GM10847 (cell line): Measurements from ENCODE around the gene HCK.

ENCODE experiments used
- POLR2A ChIP-seq: IDR thresholded peaks from 2 replicates; pipeline ENCODE4 v1.6.1; 2011; ENCODE audit not compliant: insufficient read length; ENCODE audit errors: extremely low read depth

HCK gene

DNA sequence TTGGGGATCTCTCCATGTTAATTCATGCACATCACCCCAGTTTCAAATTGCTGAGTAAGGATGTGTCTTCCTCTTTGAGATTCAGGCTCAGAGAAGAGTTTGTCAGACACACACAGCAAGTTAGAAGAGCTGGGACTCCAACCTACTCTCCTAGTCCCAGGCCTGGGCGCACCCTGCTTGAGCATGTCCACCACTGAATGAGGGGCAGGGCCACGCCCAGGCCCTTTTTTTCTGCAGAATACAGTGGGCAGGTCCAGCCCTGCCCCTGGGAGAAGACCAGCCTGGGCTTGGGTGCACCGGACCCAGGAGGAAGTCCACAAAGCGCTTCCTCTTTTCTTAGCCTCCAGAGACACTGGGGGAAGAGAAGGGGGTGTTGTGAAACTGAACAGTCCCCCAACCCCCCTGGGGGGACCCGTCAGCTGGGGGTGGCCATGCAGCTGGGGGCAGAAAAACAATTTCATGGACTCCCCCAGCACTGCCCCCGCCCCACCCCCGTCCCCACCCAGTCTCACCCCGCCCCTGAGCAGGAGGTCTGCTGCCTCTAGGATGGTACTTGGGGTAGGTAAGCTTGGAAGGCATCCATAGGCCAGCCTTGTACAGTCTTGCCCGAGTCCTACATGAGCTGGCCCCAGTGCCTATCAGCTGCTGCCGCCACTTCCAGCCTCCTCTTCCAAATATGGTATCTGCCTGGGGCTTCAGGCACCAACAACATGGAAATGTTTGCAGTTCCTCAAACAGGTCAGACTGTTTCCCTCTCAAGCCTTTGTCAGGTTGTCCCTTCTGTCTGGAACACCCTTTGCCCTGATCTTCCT is 11.7 kb upstream of the HCK start:
- no peak for TF ChIP-seq POLR2A

DNA sequence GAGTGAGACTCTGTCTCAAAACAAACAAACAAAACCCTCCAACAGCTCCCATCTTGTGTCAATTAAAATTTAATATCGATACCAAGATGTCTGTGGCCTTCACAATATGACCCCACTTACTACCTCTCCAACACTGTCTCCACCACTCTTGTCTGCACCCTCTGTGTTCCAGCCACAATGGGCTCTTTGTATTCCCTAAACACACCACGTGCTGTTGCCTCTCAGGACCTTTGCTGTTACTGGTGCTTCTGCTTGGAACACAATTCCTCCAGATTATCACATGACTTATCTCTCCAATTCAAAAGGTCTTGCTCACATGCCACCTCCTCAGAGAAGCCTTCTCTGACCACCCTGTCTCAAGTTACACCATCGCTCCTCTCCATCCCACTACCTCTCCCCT is 6.0 kb upstream of the HCK start:
- TF ChIP-seq POLR2A = no peak

- no peak for TF ChIP-seq POLR2A
Observed at GRCh38 chr20:32050324-32050841, 1.7 kb upstream of the HCK start.

DNA sequence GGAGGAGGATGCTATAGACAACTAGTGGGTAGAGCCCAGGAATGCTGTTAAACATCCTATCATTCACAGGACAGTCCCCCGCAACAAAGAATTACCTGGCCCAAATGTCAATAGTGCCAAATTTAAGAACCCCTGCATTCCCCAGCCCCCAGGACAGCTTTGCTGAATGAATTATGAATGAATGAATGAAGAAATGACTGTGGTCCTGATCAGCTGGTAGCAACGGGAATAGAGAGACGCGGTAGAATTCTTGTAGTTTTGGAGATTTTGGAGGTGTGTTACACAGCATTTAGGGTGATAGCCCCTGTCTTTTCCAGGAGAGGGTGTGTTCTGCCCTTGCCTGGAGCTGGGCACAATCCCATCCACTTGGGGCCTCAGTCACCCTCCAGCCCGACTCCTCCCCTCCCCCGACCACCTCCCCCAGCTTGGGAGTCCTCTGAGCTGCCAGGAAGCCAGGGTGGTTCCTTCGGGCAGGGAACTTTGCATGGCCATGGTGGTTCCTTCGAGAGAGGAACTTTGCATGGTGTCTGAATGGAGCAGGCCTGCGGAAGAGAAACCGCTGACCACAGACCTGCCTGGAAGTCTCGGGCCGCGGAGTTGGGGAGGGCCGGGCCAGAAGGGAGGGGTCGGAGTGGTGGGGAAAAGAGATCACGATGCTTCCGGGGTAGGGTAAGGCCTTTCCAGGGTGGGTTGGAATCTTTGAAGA is 1.0 kb upstream of the HCK start:
- TF ChIP-seq POLR2A = no peak

- TF ChIP-seq POLR2A = no peak
Observed at GRCh38 chr20:32051720-32052089, 337 bp upstream of the HCK start.

- no peak for TF ChIP-seq POLR2A
Observed at GRCh38 chr20:32052778-32053362, 828 bp downstream of the HCK start.

DNA sequence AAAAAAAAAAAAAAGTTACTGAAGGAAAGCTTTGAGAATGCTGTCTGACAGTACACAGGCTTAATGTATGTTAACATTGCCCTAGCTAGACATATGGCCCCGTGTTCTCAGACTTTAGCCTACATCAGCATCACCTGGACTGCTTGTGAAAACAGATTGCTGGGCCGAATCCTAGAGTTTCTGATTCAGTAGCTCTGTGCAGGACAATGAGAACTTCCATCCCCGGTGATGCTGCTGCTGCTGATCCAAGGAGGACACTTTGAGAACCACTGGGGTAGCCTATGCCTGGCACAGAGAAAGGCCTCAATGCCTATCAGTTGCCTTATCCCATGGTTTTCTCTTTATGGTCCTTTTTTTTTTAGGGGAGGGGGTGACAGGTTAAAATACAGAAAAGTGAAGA is 1.6 kb downstream of the HCK start:
- TF ChIP-seq POLR2A = no peak

DNA sequence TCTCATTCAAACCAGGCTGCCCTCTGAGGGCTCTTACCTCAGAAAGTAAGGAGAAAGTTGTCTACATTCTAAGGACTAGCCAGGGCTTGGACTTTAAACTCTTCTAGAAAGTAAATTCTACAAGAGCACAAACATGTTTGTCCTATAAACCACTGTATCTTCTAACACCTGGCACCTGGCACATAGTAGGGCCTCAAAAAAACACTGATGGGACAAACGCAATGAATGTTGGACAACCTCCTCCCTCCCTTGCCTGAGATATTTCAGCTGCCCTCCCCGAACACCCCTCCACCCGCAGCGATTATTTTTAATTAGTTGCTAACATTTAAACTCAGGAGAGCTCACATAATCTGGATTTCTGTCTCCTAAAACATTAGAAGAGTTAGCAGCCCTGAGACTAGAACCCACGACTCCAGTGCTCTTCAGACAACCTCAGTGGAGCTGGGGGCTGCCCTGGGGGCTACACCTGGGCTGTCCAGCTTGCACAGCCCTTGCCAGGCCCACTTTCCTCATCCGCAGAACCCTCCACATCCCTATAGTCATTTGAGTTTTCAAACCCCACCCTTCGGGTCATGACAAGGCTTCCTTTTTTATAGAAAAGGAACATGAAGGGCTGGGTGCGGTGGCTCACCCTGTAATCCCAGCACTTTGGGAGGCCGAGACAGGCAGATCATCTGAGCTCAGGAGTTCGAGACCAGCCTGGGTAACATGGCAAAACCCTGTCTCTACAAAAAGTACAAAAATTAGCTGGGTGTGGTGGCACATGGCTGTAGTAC is 4.9 kb downstream of the HCK start:
- no peak for TF ChIP-seq POLR2A

DNA sequence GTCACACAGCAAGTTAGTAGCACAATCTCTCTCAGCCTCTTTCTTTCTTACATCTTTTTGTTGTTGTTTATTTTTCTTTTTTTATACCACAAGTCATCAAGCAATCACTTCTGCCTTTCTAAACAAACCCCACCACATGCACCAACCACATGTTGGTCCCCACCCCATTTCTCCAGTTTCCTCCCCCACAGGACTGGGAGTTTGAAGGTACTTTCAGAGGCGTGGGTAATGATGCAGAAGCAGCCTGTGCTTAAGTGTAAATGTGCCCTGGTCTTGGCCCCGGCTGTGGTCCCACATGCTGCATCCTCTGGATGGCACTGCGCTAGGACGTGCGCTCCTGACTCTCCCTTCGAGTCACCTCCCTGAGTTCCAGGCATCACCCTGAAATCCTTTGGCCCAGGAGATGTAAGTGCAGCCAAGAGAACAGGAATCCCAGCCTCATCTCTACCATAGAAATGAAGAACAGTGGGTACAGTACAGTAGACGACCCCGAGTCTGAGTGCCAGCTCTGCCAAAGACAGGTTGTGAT is 5.7 kb downstream of the HCK start:
- no peak for TF ChIP-seq POLR2A

DNA sequence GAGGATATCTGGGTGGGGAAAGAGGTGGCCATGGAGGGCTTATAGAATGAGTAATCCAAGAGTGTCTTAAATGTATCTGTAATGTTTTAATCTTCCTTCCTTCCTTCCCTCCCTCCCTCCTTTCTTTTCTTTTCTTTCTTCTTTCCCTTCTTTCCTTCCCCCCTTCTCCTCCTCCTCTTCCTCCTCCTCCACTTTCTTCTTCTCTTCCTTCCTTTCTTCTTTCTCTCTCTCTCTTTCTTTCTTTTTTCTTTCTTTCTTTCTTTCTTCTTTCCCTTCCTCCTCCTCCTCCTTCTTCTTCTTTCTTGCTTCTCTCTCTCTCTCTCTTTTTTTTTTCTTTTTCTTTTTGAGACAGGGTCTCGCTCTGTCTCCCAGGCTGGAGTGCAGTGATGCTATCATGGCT is 7.1 kb downstream of the HCK start:
- TF ChIP-seq POLR2A = no peak

- no peak for TF ChIP-seq POLR2A
Observed at GRCh38 chr20:32062776-32063170, 10.7 kb downstream of the HCK start.

DNA sequence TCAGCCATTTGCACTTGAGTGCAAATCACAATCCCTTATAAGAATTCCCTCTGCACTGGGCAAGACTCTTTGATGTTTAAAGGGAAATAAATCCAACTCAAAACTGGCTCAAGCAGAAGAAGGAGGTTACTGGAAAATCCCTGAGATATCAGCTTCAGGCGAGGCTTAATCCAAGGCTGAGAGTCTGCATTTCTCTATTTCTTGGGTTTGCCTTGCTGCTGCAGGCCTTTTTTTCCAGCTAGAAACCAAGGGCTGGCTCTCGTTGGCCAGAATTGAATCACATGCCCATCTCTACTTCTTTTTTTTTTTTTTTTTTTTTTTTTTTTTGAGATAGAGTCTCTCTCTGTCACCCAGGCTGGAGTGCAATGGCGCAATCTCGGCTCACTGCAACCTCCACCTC is 11.7 kb downstream of the HCK start:
- no peak for TF ChIP-seq POLR2A

DNA sequence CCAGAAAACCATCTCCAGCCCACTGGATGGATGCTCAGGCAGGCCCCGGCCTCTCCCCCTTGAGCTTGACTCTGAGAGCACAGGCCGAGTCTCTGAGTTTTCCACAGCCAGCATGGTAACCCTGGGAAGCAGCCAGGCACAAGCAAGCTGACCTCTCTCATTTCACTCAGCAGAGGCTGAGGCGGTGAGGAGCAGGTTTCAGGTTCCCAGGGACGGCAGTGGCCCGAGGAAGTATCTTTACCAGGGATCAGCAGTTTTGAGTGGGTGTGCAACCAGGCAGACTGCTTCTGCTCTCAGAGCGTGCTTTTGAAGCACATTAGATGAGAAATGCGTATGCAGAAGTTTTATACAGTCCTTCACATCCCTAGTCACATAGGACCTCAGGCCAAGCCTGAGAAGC is 12.6 kb downstream of the HCK start:
- TF ChIP-seq POLR2A = no peak

DNA sequence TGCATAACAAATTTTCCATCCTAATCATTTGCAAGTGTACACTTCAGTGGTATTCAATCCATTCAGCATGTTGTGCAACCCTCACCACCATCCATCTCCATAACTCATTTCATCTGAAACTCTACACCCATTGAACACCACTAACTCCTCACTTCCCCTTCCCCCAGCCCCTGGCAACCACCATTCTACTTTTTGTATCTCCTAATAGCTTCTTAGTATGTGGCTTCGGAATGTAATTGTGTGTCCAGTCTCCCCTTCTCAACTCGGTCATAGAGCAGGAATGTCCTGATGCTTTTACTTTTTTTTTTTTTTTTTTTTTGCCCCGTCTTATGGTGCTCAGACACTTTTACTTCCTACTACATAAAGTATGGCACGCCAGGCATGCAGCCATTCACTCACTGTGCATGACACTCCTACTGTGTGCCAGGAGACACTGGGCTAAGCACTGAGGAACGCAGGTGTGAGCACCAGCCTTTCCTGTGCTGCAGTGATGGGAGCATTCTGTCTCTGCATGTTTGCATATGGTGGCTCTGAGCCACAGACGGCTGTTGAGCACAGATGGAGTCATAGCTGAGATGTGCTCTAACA is 15.3 kb downstream of the HCK start:
- no peak for TF ChIP-seq POLR2A

DNA sequence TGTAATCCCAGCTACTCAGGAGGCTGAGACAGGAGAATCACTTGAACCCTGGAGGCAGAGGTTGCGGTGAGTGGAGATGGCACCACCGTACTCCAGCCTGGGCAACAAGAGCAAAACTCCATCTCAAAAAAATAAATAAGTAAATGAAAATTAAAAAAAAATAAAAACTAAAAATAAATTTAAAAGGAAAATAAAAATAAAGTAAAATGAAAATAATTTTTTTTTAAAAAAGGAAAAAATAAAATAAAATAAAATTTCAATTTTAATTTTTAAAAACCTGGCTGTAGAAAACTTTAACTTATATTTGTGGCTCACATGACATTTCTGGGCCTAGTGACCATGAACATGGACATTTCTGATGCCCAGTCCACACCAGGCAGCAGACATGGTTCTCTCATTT is 16.1 kb downstream of the HCK start:
- no peak for TF ChIP-seq POLR2A

GRCh38 chr20:32069711-32070110 is 17.7 kb downstream of the HCK start:
- no peak for TF ChIP-seq POLR2A
